KMS-11 (cell line): ENCODE results near the gene EDIL3.
"Not testable (repeated sequence)": the region's sequence is repeated elsewhere in the genome, so short reads cannot be mapped to it uniquely, and the experiment has no call there.

Experiments used
- H2AFZ ChIP-seq: fragments of 200-600 bp; sonication (generic); 2 replicates; pipeline ENCODE4 v1.6.1; 2016; ENCODE audit warnings: antibody characterized with exemption, mixed run types, low read depth
- H3K27ac ChIP-seq: fragments of 200-600 bp; sonication (generic); 2 replicates; pipeline ENCODE4 v1.6.1; 2016; ENCODE audit warnings: mild to moderate bottlenecking, mixed run types
- H3K27me3 ChIP-seq: fragments of 200-600 bp; sonication (generic); 2 replicates; pipeline ENCODE4 v1.6.1; 2017; ENCODE audit warnings: mild to moderate bottlenecking, low read depth, mixed run types, moderate library complexity; ENCODE audit not compliant: insufficient read depth
- H3K36me3 ChIP-seq: fragments of 200-600 bp; sonication (generic); 2 replicates; pipeline ENCODE4 v1.6.1; 2017; ENCODE audit warnings: mild to moderate bottlenecking, mixed run types; ENCODE audit not compliant: insufficient read depth
- H3K4me1 ChIP-seq: fragments of 200-600 bp; sonication (generic); 2 replicates; pipeline ENCODE4 v1.6.1; 2016; ENCODE audit warnings: mild to moderate bottlenecking, low read depth, mixed run types; ENCODE audit not compliant: poor library complexity, severe bottlenecking
- H3K4me2 ChIP-seq: fragments of 200-600 bp; sonication (generic); 2 replicates; pipeline ENCODE4 v1.7.0; 2016; ENCODE audit warnings: mild to moderate bottlenecking, mixed run types
- H3K4me3 ChIP-seq: fragments of 200-600 bp; sonication (generic); IDR thresholded peaks from 2 replicates; pipeline ENCODE4 v1.6.1; 2017; ENCODE audit warnings: low read depth, low read length, mixed read lengths; ENCODE audit not compliant: insufficient read depth
- H3K79me2 ChIP-seq: fragments of 200-600 bp; sonication (generic); 2 replicates; pipeline ENCODE4 v1.6.1; 2016; ENCODE audit warnings: low read depth, mixed run types; ENCODE audit not compliant: insufficient read depth
- H3K9ac ChIP-seq: fragments of 200-600 bp; sonication (generic); 2 replicates; pipeline ENCODE4 v1.6.1; 2016; ENCODE audit warnings: mild to moderate bottlenecking, mixed run types
- H4K20me1 ChIP-seq: fragments of 200-600 bp; sonication (generic); 2 replicates; pipeline ENCODE4 v1.6.1; 2016; ENCODE audit warnings: mild to moderate bottlenecking, mixed run types; ENCODE audit not compliant: insufficient read depth
- CTCF ChIP-seq: fragments of 200-600 bp; sonication (generic); conservative IDR thresholded peaks from 2 replicates; pipeline ENCODE4 v1.6.1; 2017; ENCODE audit warnings: low read depth, mild to moderate bottlenecking, antibody characterized with exemption, low read length, moderate library complexity, mixed read lengths

Gene EDIL3

GRCh38 chr5:84184857-84185256 lies 199.8 kb downstream of the EDIL3 start:
- no peaks in the 10 kb centered on the region for H4K20me1 ChIP-seq
- no peak for TF ChIP-seq CTCF
- H3K27ac ChIP-seq, result no peak overlapping the region
- H3K4me1 ChIP-seq, result peaks cover 19% of the 10 kb centered on the region
- no peaks in the 10 kb centered on the region for H3K36me3 ChIP-seq
- no peak overlapping the region for H3K4me2 ChIP-seq
- no peak overlapping the region for H3K9ac ChIP-seq
- H3K79me2 ChIP-seq, result no peaks in the 10 kb centered on the region
- H3K4me3 ChIP-seq, result no peak overlapping the region
- no peaks in the 10 kb centered on the region for H3K27me3 ChIP-seq
- no peak overlapping the region for H2AFZ ChIP-seq

- no peak overlapping the region for H3K27ac ChIP-seq
- peaks cover 19% of the 10 kb centered on the region for H3K4me1 ChIP-seq
- H3K36me3 ChIP-seq, result no peaks in the 10 kb centered on the region
- no peaks in the 10 kb centered on the region for H4K20me1 ChIP-seq
- H2AFZ ChIP-seq, result no peak overlapping the region
- no peaks in the 10 kb centered on the region; the same call in 1 of the 2 replicates for H3K27me3 ChIP-seq
- no peak overlapping the region for H3K4me3 ChIP-seq
- no peak for TF ChIP-seq CTCF
- peak overlapping the region; percentile 43 for H3K4me2 ChIP-seq
- H3K9ac ChIP-seq, result no peak overlapping the region
- no peaks in the 10 kb centered on the region for H3K79me2 ChIP-seq
These were observed 203.6 kb downstream of the EDIL3 start for GRCh38 chr5:84181093-84181492.

GRCh38 chr5:84168841-84169240 lies 215.8 kb downstream of the EDIL3 start:
- H3K9ac ChIP-seq, result no peak overlapping the region

GRCh38 chr5:84163671-84164070 lies 221.0 kb downstream of the EDIL3 start:
- no peak overlapping the region for H3K4me3 ChIP-seq
- H4K20me1 ChIP-seq, result no peaks in the 10 kb centered on the region
- H3K79me2 ChIP-seq, result no peaks in the 10 kb centered on the region
- no peak overlapping the region for H3K27ac ChIP-seq
- no peak overlapping the region for H3K9ac ChIP-seq
- no peaks in the 10 kb centered on the region for H3K27me3 ChIP-seq
- no peak overlapping the region for H2AFZ ChIP-seq
- H3K4me2 ChIP-seq, result no peak overlapping the region
- no peaks in the 10 kb centered on the region for H3K4me1 ChIP-seq
- no peaks in the 10 kb centered on the region for H3K36me3 ChIP-seq
- no peak for TF ChIP-seq CTCF

More at GRCh38 chr5:84168841-84169240, 215.8 kb downstream of the EDIL3 start:
- Histone ChIP-seq H3K4me3 (no peak overlapping the region), H3K27ac (no peak overlapping the region), H2AFZ (no peak overlapping the region), H3K27me3 (no peaks in the 10 kb centered on the region), H3K36me3 (no peaks in the 10 kb centered on the region), H3K4me2 (no peak overlapping the region), H3K79me2 (no peaks in the 10 kb centered on the region), H4K20me1 (no peaks in the 10 kb centered on the region), H3K4me1 (no peaks in the 10 kb centered on the region)
- TF ChIP-seq CTCF, result no peak

GRCh38 chr5:84162695-84163094 lies 222.0 kb downstream of the EDIL3 start:
- Histone ChIP-seq H3K27ac (no peak overlapping the region), H4K20me1 (no peaks in the 10 kb centered on the region), H3K9ac (no peak overlapping the region), H3K79me2 (no peaks in the 10 kb centered on the region), H3K4me3 (no peak overlapping the region), H3K4me2 (no peak overlapping the region), H3K36me3 (no peaks in the 10 kb centered on the region), H3K4me1 (no peaks in the 10 kb centered on the region), H2AFZ (no peak overlapping the region), H3K27me3 (no peaks in the 10 kb centered on the region)
- no peak for TF ChIP-seq CTCF

- not testable (repeated sequence) for H3K27ac ChIP-seq, H3K4me1 ChIP-seq, H3K27me3 ChIP-seq, H3K79me2 ChIP-seq, H2AFZ ChIP-seq, H3K4me3 ChIP-seq, H3K4me2 ChIP-seq, H4K20me1 ChIP-seq, H3K9ac ChIP-seq, H3K36me3 ChIP-seq
These were observed 224.0 kb downstream of the EDIL3 start for GRCh38 chr5:84160650-84161049.
